ENCODE data around the gene GUCD1. TPM values are rescaled to one million over a fixed set of nuclear protein-coding genes. Genes with fewer than 3 reads are reported as not detected.

GUCD1 gene
- total and polyA plus RNA-seq, 2 of the 13 experiments (the other 11 are each of a cell fraction or from before 2014, with no cell fraction given): 128 to 245 TPM

GRCh38 chr22:24550028-24550901 lies 4.7 kb downstream of the GUCD1 start (continued):
- no peak for TF ChIP-seq CBX2 (IDR thresholded peaks at IDR 0.05; ENCODE audit: low read depth, low read length)
- TF ChIP-seq CBX2 (CRISPR knock-in tag; IDR thresholded peaks at IDR 0.05; ENCODE audit: low read depth): no peak; the same call in 1 of the 2 replicates
- TF ChIP-seq CEBPZ (IDR thresholded peaks at IDR 0.05; ENCODE audit: low read length): no peak
- TF ChIP-seq, protein P1, sequence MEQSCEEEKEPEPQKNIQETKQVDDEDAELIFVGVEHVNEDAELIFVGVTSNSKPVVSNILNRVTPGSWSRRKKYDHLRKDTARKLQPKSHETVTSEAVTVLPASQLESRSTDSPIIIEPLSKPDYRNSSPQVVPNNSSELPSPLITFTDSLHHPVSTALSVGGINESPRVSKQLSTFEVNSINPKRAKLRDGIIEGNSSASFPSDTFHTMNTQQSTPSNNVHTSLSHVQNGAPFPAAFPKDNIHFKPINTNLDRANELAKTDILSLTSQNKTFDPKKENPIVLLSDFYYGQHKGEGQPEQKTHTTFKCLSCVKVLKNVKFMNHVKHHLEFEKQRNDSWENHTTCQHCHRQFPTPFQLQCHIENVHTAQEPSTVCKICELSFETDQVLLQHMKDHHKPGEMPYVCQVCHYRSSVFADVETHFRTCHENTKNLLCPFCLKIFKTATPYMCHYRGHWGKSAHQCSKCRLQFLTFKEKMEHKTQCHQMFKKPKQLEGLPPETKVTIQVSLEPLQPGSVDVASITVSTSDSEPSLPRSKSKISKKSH (CRISPR knock-in tag; IDR thresholded peaks at IDR 0.05; ENCODE audit: borderline replicate concordance): 0 out of 2 replicates have a peak, but pooled peaks have one; percentile 55
- TF ChIP-seq, protein P2, sequence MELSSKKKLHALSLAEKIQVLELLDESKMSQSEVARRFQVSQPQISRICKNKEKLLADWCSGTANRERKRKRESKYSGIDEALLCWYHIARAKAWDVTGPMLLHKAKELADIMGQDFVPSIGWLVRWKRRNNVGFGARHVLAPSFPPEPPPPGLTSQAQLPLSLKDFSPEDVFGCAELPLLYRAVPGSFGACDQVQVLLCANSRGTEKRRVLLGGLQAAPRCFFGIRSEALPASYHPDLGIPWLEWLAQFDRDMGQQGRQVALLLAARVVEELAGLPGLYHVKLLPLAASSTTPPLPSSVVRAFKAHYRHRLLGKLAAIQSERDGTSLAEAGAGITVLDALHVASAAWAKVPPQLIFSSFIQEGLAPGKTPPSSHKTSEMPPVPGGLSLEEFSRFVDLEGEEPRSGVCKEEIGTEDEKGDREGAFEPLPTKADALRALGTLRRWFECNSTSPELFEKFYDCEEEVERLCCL (CRISPR knock-in tag; IDR thresholded peaks at IDR 0.05; ENCODE audit: borderline replicate concordance): 0 out of 2 replicates have a peak, but pooled peaks have one; percentile 17
- no peak for TF ChIP-seq GRHL1 (CRISPR knock-in tag; conservative IDR thresholded peaks at IDR 0.05)
- TF ChIP-seq GATAD2A (CRISPR knock-in tag; IDR thresholded peaks at IDR 0.05): peak; percentile 96
- peak; percentile 97 for TF ChIP-seq ZNF740 (CRISPR knock-in tag; IDR thresholded peaks at IDR 0.05)
- peak; percentile 80; the same call in 1 of the 2 replicates for TF ChIP-seq HMG20B (CRISPR knock-in tag; conservative IDR thresholded peaks at IDR 0.05)
- TF ChIP-seq RELA (CRISPR knock-in tag; IDR thresholded peaks at IDR 0.05): no peak; the same call in 1 of the 2 replicates
- no peak for TF ChIP-seq GZF1 (CRISPR knock-in tag; IDR thresholded peaks at IDR 0.05)
- TF ChIP-seq ZNF367 (CRISPR knock-in tag; IDR thresholded peaks at IDR 0.05; ENCODE audit: borderline replicate concordance): no peak
- peak; percentile 76; the same call in 1 of the 2 replicates for TF ChIP-seq RXRB (CRISPR knock-in tag; IDR thresholded peaks at IDR 0.05; ENCODE audit: borderline replicate concordance)
- TF ChIP-seq ZBTB43 (CRISPR knock-in tag; conservative IDR thresholded peaks at IDR 0.05): peak; percentile 45; the same call in 1 of the 2 replicates
- TF ChIP-seq ZNF441 (CRISPR knock-in tag; IDR thresholded peaks at IDR 0.05; ENCODE audit: borderline replicate concordance): peak; percentile 74; the same call in 1 of the 2 replicates
- peak; percentile 72; the same call in 1 of the 2 replicates for TF ChIP-seq ZFX (CRISPR knock-in tag; IDR thresholded peaks at IDR 0.05; ENCODE audit: low read depth)
